Measurements from ENCODE around the gene GABBR2. TPM values are rescaled to one million over a fixed set of nuclear protein-coding genes. Genes with fewer than 3 reads are reported as not detected.

The GABBR2 gene
- total RNA-seq, 1 experiment from 2014 or later, result not detected

- intact Hi-C loops (cut with micrococcal nuclease), result no loop called here
- DNase-seq (ENCODE audit: unreplicated experiment), result no peak
- TF ChIP-seq CTCF (IDR thresholded peaks at IDR 0.05; ENCODE audit: unreplicated experiment), result no peak
- Mint-ChIP-seq H3K36me3 (ENCODE audit: insufficient read depth, unreplicated experiment) (no peaks in the 10 kb centered on the region), H3K4me1 (ENCODE audit: insufficient read depth, unreplicated experiment) (peaks cover 7% of the 10 kb centered on the region), H3K27ac (ENCODE audit: low read depth, unreplicated experiment) (no peak overlapping the region), H3K4me3 (ENCODE audit: unreplicated experiment) (no peak overlapping the region), H3K9me3 (ENCODE audit: unreplicated experiment) (no peaks in the 10 kb centered on the region), H3K27me3 (ENCODE audit: insufficient read depth, unreplicated experiment) (peaks cover 75% of the 10 kb centered on the region)
- ChIA-PET POLR2A (interaction anchor here (1.1 kb wide), 2 partner anchors 10 to 13 kb away, joined by 3 read pairs; no protein-coding TSS in a partner anchor), CTCF (interaction anchor here (0.6 to 1.5 kb wide), 4 partner anchors 12 to 311 kb away, joined by 3 to 5 read pairs (median 4); no protein-coding TSS in a partner anchor)
- no TSS peak for BruUV-seq (replicated peaks)
These were observed 81.4 kb downstream of the GABBR2 start for GRCh38 chr9:98627296-98627695.

GRCh38 chr9:98625728-98626127, 83.0 kb downstream of the GABBR2 start:
- H3K4me3 Mint-ChIP-seq (ENCODE audit: unreplicated experiment), result no peak overlapping the region
- intact Hi-C loops (cut with micrococcal nuclease), result no loop called here
- no peak for TF ChIP-seq CTCF (IDR thresholded peaks at IDR 0.05; ENCODE audit: unreplicated experiment)
- peaks cover 88% of the 10 kb centered on the region for H3K27me3 Mint-ChIP-seq (ENCODE audit: insufficient read depth, unreplicated experiment)
- CTCF ChIA-PET, result interaction anchor here (0.6 kb wide), 1 partner anchor 567 kb away, joined by 3 read pairs; no protein-coding TSS in a partner anchor
- H3K9me3 Mint-ChIP-seq (ENCODE audit: unreplicated experiment), result no peaks in the 10 kb centered on the region
- H3K36me3 Mint-ChIP-seq (ENCODE audit: insufficient read depth, unreplicated experiment), result no peaks in the 10 kb centered on the region
- no TSS peak for BruUV-seq (replicated peaks)
- H3K4me1 Mint-ChIP-seq (ENCODE audit: insufficient read depth, unreplicated experiment), result peaks cover 7% of the 10 kb centered on the region
- POLR2A ChIA-PET, result no interaction called here
- DNase-seq (ENCODE audit: unreplicated experiment), result no peak
- H3K27ac Mint-ChIP-seq (ENCODE audit: low read depth, unreplicated experiment), result no peak overlapping the region

- Mint-ChIP-seq H3K4me3 (ENCODE audit: unreplicated experiment) (no peak overlapping the region), H3K27ac (ENCODE audit: low read depth, unreplicated experiment) (no peak overlapping the region), H3K4me1 (ENCODE audit: insufficient read depth, unreplicated experiment) (no peaks in the 10 kb centered on the region), H3K27me3 (ENCODE audit: insufficient read depth, unreplicated experiment) (peaks cover 91% of the 10 kb centered on the region), H3K36me3 (ENCODE audit: insufficient read depth, unreplicated experiment) (no peaks in the 10 kb centered on the region), H3K9me3 (ENCODE audit: unreplicated experiment) (no peaks in the 10 kb centered on the region)
- intact Hi-C loops (cut with micrococcal nuclease), result no loop called here
- ChIA-PET CTCF (no interaction called here), POLR2A (no interaction called here)
- TF ChIP-seq CTCF (IDR thresholded peaks at IDR 0.05; ENCODE audit: unreplicated experiment), result no peak
- no peak for DNase-seq (ENCODE audit: unreplicated experiment)
- BruUV-seq (replicated peaks), result no TSS peak
These were observed 88.9 kb downstream of the GABBR2 start for GRCh38 chr9:98619788-98620187.

DNA sequence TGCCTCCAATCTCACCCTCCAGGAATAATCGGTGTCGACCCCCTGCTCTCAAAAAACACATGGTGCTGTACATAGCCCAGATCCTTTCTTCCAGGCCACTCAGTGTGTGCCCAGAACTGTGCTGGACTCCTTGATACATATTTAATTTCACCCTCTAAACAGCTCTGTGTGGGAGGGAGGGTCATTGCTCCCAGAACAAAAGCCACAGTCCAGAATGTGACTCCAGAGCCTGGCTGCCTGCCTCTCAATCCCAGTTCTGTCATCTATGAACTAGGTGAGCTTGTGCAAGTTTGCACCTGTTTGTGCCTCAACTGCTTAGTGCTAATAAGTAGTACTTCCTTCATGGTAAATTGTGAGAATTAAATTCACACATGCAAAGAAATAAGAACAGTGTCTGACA, 93.1 kb downstream of the GABBR2 start:
- Mint-ChIP-seq H3K36me3 (ENCODE audit: insufficient read depth, unreplicated experiment) (no peaks in the 10 kb centered on the region), H3K4me3 (ENCODE audit: unreplicated experiment) (no peak overlapping the region), H3K27ac (ENCODE audit: low read depth, unreplicated experiment) (no peak overlapping the region), H3K9me3 (ENCODE audit: unreplicated experiment) (no peaks in the 10 kb centered on the region), H3K4me1 (ENCODE audit: insufficient read depth, unreplicated experiment) (no peaks in the 10 kb centered on the region), H3K27me3 (ENCODE audit: insufficient read depth, unreplicated experiment) (peaks cover 71% of the 10 kb centered on the region)
- DNase-seq (ENCODE audit: unreplicated experiment), result no peak
- intact Hi-C loops (cut with micrococcal nuclease), result no loop called here
- ChIA-PET POLR2A (interaction anchor here (0.6 kb wide), 1 partner anchor 8 kb away, joined by 3 read pairs; no protein-coding TSS in a partner anchor), CTCF (interaction anchor here (1.4 kb wide), 1 partner anchor 12 kb away, joined by 5 read pairs; no protein-coding TSS in a partner anchor)
- no TSS peak for BruUV-seq (replicated peaks)
- TF ChIP-seq CTCF (IDR thresholded peaks at IDR 0.05; ENCODE audit: unreplicated experiment), result no peak

Measured in MCF 10A (cell line).